WTC11 (cell line): ENCODE results near the gene LTBP1. TPM values are rescaled to one million over a fixed set of nuclear protein-coding genes. Genes with fewer than 3 reads are reported as not detected.

Experiments used
- ATAC-seq: fragments of 200-7000 bp; cut with Tn5 transposase; 2 replicates; pipeline ENCODE4 v1.10.0; 2021; ENCODE audit warnings: mild to moderate bottlenecking, moderate library complexity
- CTCF ChIA-PET: fragments of 300-600 bp; sonication (Branson Sonifier 250); formaldehyde crosslinking; loops from one replicate; lab custom pipeline; 2021; ENCODE audit warnings: antibody characterized with exemption; lab: Charles Lee
- POLR2A ChIA-PET: fragments of 350-600 bp; sonication (Branson Sonifier 250); formaldehyde crosslinking; loops from one replicate; lab custom pipeline; 2021; ENCODE audit warnings: antibody characterized with exemption; lab: Charles Lee
- DNase-seq: peaks from one replicate; pipeline ENCODE4 v3.0.0; 2021; ENCODE audit warnings: low spot score
- H3K27ac Mint-ChIP-seq: 2 replicates; pipeline ENCODE4 v1.8.0; 2021; ENCODE audit warnings: mixed read lengths
- H3K27me3 Mint-ChIP-seq: 2 replicates; pipeline ENCODE4 v1.8.0; 2021; ENCODE audit warnings: low read depth, mild to moderate bottlenecking, moderate library complexity, mixed read lengths
- H3K36me3 Mint-ChIP-seq: 2 replicates; pipeline ENCODE4 v1.8.0; 2021; ENCODE audit warnings: mixed read lengths
- H3K4me1 Mint-ChIP-seq: 2 replicates; pipeline ENCODE4 v1.8.0; 2022; ENCODE audit warnings: mixed read lengths
- H3K4me3 Mint-ChIP-seq: 2 replicates; pipeline ENCODE4 v1.8.0; 2021; ENCODE audit warnings: mild to moderate bottlenecking, moderate library complexity, mixed read lengths
- H3K9me3 Mint-ChIP-seq: 2 replicates; pipeline ENCODE4 v1.8.0; 2021; ENCODE audit warnings: mixed read lengths
- ARID4B ChIP-seq: sonication (generic); formaldehyde crosslinking; IDR thresholded peaks from 2 replicates; pipeline ENCODE4 v1.8.0; 2023; ENCODE audit warnings: missing genetic modification reagents, mild to moderate bottlenecking, borderline replicate concordance
- ERG ChIP-seq: fragments of 250-450 bp; sonication (Bioruptor Pico); IDR thresholded peaks from 2 replicates; pipeline ENCODE4 v1.8.0; 2021; ENCODE audit warnings: mild to moderate bottlenecking
- FOXJ3 ChIP-seq: sonication (generic); formaldehyde crosslinking; IDR thresholded peaks from 2 replicates; pipeline ENCODE4 v1.9.0; 2021; ENCODE audit warnings: missing genetic modification reagents, mild to moderate bottlenecking, borderline replicate concordance
- GTF2I ChIP-seq: fragments of 250-450 bp; sonication (Bioruptor Pico); conservative IDR thresholded peaks from 2 replicates; pipeline ENCODE4 v1.4.0; 2021; ENCODE audit warnings: mild to moderate bottlenecking
- MAX ChIP-seq: sonication (generic); formaldehyde crosslinking; IDR thresholded peaks from 2 replicates; pipeline ENCODE4 v1.8.0; 2022; ENCODE audit warnings: mild to moderate bottlenecking, missing genetic modification reagents
- MXD4 ChIP-seq: fragments of 250-450 bp; sonication (Bioruptor Pico); IDR thresholded peaks from 2 replicates; pipeline ENCODE4 v1.8.0; 2021; ENCODE audit warnings: mild to moderate bottlenecking, moderate library complexity, borderline replicate concordance
- NFE2L1 ChIP-seq: sonication (generic); formaldehyde crosslinking; IDR thresholded peaks from 2 replicates; pipeline ENCODE4 v1.8.1; 2023; ENCODE audit warnings: missing genetic modification reagents
- SMAD3 ChIP-seq: sonication (generic); formaldehyde crosslinking; IDR thresholded peaks from 2 replicates; pipeline ENCODE4 v1.8.0; 2022; ENCODE audit warnings: missing genetic modification reagents, mild to moderate bottlenecking, borderline replicate concordance
- SOX15 ChIP-seq: fragments of 250-450 bp; sonication (Bioruptor Pico); IDR thresholded peaks from 2 replicates; pipeline ENCODE4 v1.9.0; 2021; ENCODE audit warnings: mild to moderate bottlenecking
- STAT6 ChIP-seq: sonication (generic); formaldehyde crosslinking; conservative IDR thresholded peaks from 2 replicates; pipeline ENCODE4 v1.8.1; 2023; ENCODE audit warnings: mild to moderate bottlenecking, low read depth, missing genetic modification reagents, moderate library complexity
- ZNF121 ChIP-seq: sonication (generic); formaldehyde crosslinking; IDR thresholded peaks from 2 replicates; pipeline ENCODE4 v1.8.0; 2023; ENCODE audit warnings: missing genetic modification reagents
- ZNF138 ChIP-seq: sonication (generic); formaldehyde crosslinking; conservative IDR thresholded peaks from 2 replicates; pipeline ENCODE4 v1.8.1; 2022; ENCODE audit warnings: mild to moderate bottlenecking, moderate library complexity, missing genetic modification reagents
- ZNF219 ChIP-seq: sonication (generic); formaldehyde crosslinking; IDR thresholded peaks from 2 replicates; pipeline ENCODE4 v1.8.0; 2023; ENCODE audit warnings: missing genetic modification reagents, mild to moderate bottlenecking, borderline replicate concordance
- ZNF263 ChIP-seq: sonication (generic); formaldehyde crosslinking; IDR thresholded peaks from 2 replicates; pipeline ENCODE4 v1.8.1; 2022; ENCODE audit warnings: low read depth, mild to moderate bottlenecking, moderate library complexity, missing genetic modification reagents
- ZNF317 ChIP-seq: sonication (generic); formaldehyde crosslinking; IDR thresholded peaks from 2 replicates; pipeline ENCODE4 v1.8.1; 2023; ENCODE audit warnings: low read depth, mild to moderate bottlenecking, moderate library complexity, missing genetic modification reagents, borderline replicate concordance
- total RNA-seq: library from RNA; stranded (reverse); gene quantifications from 3 replicates; pipeline ENCODE4 v1.2.3, GENCODE V29; 2021
- TF ChIP-seq, protein P1 (sequence below): sonication (generic); formaldehyde crosslinking; IDR thresholded peaks from 2 replicates; pipeline ENCODE4 v1.8.0; 2022; ENCODE audit warnings: mild to moderate bottlenecking, missing genetic modification reagents
- TF ChIP-seq, protein P2 (sequence below): sonication (generic); formaldehyde crosslinking; IDR thresholded peaks from 2 replicates; pipeline ENCODE4 v1.8.1; 2023; ENCODE audit warnings: mild to moderate bottlenecking, missing genetic modification reagents
- TF ChIP-seq, protein P3 (sequence below): sonication (generic); formaldehyde crosslinking; IDR thresholded peaks from 2 replicates; pipeline ENCODE4 v1.8.1; 2023; ENCODE audit warnings: mild to moderate bottlenecking, missing genetic modification reagents, moderate library complexity
- TF ChIP-seq, protein P4 (sequence below): sonication (generic); formaldehyde crosslinking; IDR thresholded peaks from 2 replicates; pipeline ENCODE4 v1.8.1; 2023; ENCODE audit warnings: mild to moderate bottlenecking, missing genetic modification reagents, borderline replicate concordance

Gene LTBP1
- total RNA-seq, 1 experiment from 2014 or later, result 33.6 TPM

DNA sequence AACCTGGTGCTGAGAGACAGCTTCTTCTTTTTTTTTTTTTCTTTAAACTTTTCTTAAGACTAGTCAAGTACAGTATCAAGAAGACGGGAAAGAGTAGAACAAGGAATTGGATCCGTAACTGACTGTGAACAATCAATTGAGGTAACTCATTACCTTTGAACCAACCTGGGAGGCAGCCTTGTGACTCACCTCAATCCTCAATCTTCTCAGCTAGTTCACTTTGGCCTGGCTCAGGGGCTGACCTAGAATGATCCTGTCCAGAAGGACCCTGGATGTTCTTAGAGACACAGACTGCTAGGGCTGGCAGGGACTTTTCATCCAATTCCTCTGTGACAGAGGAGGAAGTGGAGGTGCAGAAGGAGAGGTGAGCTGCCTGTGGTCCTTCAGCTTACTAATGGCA lies 1.5 kb upstream of the LTBP1 start:
- POLR2A ChIA-PET, result no interaction called here

GRCh38 chr2:32947076-32947483 lies 327 bp downstream of the LTBP1 start:
- ATAC-seq, result peak; percentile 47
- Mint-ChIP-seq H3K27me3 (peaks cover 3% of the 10 kb centered on the region), H3K4me1 (peaks cover 34% of the 10 kb centered on the region), H3K4me3 (no peak overlapping the region), H3K36me3 (no peaks in the 10 kb centered on the region), H3K9me3 (no peaks in the 10 kb centered on the region), H3K27ac (no peak overlapping the region)
- no peak for DNase-seq
- ChIA-PET POLR2A (interaction anchor here (1.1 kb wide), 1 partner anchor 108 kb away, joined by 4 read pairs; no protein-coding TSS in a partner anchor), CTCF (interaction anchor here (2.0 kb wide), 1 partner anchor 494 kb away, joined by 6 read pairs; no protein-coding TSS in a partner anchor)
- TF ChIP-seq, protein P1, sequence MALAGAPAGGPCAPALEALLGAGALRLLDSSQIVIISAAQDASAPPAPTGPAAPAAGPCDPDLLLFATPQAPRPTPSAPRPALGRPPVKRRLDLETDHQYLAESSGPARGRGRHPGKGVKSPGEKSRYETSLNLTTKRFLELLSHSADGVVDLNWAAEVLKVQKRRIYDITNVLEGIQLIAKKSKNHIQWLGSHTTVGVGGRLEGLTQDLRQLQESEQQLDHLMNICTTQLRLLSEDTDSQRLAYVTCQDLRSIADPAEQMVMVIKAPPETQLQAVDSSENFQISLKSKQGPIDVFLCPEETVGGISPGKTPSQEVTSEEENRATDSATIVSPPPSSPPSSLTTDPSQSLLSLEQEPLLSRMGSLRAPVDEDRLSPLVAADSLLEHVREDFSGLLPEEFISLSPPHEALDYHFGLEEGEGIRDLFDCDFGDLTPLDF (CRISPR knock-in tag), result no peak
- TF ChIP-seq ZNF121 (CRISPR knock-in tag) (no peak), SOX15 (CRISPR knock-in tag) (no peak), STAT6 (CRISPR knock-in tag) (no peak), MXD4 (CRISPR knock-in tag) (no peak), GTF2I (CRISPR knock-in tag) (no peak), ARID4B (CRISPR knock-in tag) (no peak), ZNF263 (CRISPR knock-in tag) (no peak), NFE2L1 (no peak), FOXJ3 (CRISPR knock-in tag) (no peak), ERG (CRISPR knock-in tag) (no peak), ZNF138 (CRISPR knock-in tag) (no peak), SMAD3 (CRISPR knock-in tag) (no peak)
- TF ChIP-seq, protein P2, sequence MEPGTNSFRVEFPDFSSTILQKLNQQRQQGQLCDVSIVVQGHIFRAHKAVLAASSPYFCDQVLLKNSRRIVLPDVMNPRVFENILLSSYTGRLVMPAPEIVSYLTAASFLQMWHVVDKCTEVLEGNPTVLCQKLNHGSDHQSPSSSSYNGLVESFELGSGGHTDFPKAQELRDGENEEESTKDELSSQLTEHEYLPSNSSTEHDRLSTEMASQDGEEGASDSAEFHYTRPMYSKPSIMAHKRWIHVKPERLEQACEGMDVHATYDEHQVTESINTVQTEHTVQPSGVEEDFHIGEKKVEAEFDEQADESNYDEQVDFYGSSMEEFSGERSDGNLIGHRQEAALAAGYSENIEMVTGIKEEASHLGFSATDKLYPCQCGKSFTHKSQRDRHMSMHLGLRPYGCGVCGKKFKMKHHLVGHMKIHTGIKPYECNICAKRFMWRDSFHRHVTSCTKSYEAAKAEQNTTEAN, result no peak
- TF ChIP-seq, protein P3, sequence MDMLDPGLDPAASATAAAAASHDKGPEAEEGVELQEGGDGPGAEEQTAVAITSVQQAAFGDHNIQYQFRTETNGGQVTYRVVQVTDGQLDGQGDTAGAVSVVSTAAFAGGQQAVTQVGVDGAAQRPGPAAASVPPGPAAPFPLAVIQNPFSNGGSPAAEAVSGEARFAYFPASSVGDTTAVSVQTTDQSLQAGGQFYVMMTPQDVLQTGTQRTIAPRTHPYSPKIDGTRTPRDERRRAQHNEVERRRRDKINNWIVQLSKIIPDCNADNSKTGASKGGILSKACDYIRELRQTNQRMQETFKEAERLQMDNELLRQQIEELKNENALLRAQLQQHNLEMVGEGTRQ (CRISPR knock-in tag), result no peak
- TF ChIP-seq, protein P4, sequence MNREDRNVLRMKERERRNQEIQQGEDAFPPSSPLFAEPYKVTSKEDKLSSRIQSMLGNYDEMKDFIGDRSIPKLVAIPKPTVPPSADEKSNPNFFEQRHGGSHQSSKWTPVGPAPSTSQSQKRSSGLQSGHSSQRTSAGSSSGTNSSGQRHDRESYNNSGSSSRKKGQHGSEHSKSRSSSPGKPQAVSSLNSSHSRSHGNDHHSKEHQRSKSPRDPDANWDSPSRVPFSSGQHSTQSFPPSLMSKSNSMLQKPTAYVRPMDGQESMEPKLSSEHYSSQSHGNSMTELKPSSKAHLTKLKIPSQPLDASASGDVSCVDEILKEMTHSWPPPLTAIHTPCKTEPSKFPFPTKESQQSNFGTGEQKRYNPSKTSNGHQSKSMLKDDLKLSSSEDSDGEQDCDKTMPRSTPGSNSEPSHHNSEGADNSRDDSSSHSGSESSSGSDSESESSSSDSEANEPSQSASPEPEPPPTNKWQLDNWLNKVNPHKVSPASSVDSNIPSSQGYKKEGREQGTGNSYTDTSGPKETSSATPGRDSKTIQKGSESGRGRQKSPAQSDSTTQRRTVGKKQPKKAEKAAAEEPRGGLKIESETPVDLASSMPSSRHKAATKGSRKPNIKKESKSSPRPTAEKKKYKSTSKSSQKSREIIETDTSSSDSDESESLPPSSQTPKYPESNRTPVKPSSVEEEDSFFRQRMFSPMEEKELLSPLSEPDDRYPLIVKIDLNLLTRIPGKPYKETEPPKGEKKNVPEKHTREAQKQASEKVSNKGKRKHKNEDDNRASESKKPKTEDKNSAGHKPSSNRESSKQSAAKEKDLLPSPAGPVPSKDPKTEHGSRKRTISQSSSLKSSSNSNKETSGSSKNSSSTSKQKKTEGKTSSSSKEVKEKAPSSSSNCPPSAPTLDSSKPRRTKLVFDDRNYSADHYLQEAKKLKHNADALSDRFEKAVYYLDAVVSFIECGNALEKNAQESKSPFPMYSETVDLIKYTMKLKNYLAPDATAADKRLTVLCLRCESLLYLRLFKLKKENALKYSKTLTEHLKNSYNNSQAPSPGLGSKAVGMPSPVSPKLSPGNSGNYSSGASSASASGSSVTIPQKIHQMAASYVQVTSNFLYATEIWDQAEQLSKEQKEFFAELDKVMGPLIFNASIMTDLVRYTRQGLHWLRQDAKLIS (CRISPR knock-in tag), result no peak

More for the DNA sequence above, 1.5 kb upstream of the LTBP1 start:
- H3K27ac Mint-ChIP-seq, result no peak overlapping the region
- no peaks in the 10 kb centered on the region for H3K36me3 Mint-ChIP-seq
- peaks cover 3% of the 10 kb centered on the region for H3K27me3 Mint-ChIP-seq
- no peak overlapping the region for H3K4me3 Mint-ChIP-seq
- H3K4me1 Mint-ChIP-seq, result peaks cover 43% of the 10 kb centered on the region
- H3K9me3 Mint-ChIP-seq, result no peaks in the 10 kb centered on the region
- TF ChIP-seq ZNF219 (no peak), ZNF263 (CRISPR knock-in tag) (no peak), ZNF317 (CRISPR knock-in tag) (no peak), MAX (CRISPR knock-in tag) (no peak)
- CTCF ChIA-PET, result interaction anchor here (1.2 to 2.3 kb wide), 2 partner anchors 11 to 171 kb away, joined by 3 to 8 read pairs; no protein-coding TSS in a partner anchor
- no peak for DNase-seq
- ATAC-seq, result no peak
